Measurements from ENCODE around the gene LRRC37A2.
"Not testable (repeated sequence)": the region's sequence is repeated elsewhere in the genome, so short reads cannot be mapped to it uniquely, and the experiment has no call there.

Gene LRRC37A2

GRCh38 chr17:46512168-46512567 is at the start of gene LRRC37A2:
Gene LRRC37A2 (plus strand): TSS chr17:46512468. CDS start chr17:46512713, 245 bp downstream.
- DNase-seq, result not testable (repeated sequence)

GRCh38 chr17:46467618-46468017 is 44.6 kb upstream of the LRRC37A2 start:
- not testable (repeated sequence) for DNase-seq

GRCh38 chr17:46474489-46474888 is 37.8 kb upstream of the LRRC37A2 start:
- DNase-seq, result not testable (repeated sequence)

- not testable (repeated sequence) for DNase-seq
Observed at GRCh38 chr17:46475583-46475982, 36.7 kb upstream of the LRRC37A2 start.

GRCh38 chr17:46478823-46479222 is 33.4 kb upstream of the LRRC37A2 start:
- DNase-seq, result not testable (repeated sequence)

- not testable (repeated sequence) for DNase-seq
Observed at GRCh38 chr17:46481310-46481709, 31.0 kb upstream of the LRRC37A2 start.

- not testable (repeated sequence) for DNase-seq
Observed at GRCh38 chr17:46492021-46492420, 20.2 kb upstream of the LRRC37A2 start.

- DNase-seq, result not testable (repeated sequence)
Observed at GRCh38 chr17:46499437-46500139, 12.7 kb upstream of the LRRC37A2 start.

GRCh38 chr17:46505896-46506295 is 6.4 kb upstream of the LRRC37A2 start:
- not testable (repeated sequence) for DNase-seq

- not testable (repeated sequence) for DNase-seq
Observed at GRCh38 chr17:46534716-46535115, 22.4 kb downstream of the LRRC37A2 start.

GRCh38 chr17:46548607-46549006 is 36.3 kb downstream of the LRRC37A2 start:
- DNase-seq, result not testable (repeated sequence)

- not testable (repeated sequence) for DNase-seq
Observed at GRCh38 chr17:46559155-46559554, 46.9 kb downstream of the LRRC37A2 start.

GRCh38 chr17:46560048-46560447 is 47.8 kb downstream of the LRRC37A2 start:
- not testable (repeated sequence) for DNase-seq

- DNase-seq, result not testable (repeated sequence)
Observed at GRCh38 chr17:46566284-46566683, 54.0 kb downstream of the LRRC37A2 start.

GRCh38 chr17:46566980-46567379 is 54.7 kb downstream of the LRRC37A2 start:
- not testable (repeated sequence) for DNase-seq

GRCh38 chr17:46571796-46572195 is 59.5 kb downstream of the LRRC37A2 start:
- not testable (repeated sequence) for DNase-seq

GRCh38 chr17:46579083-46580075 is 67.1 kb downstream of the LRRC37A2 start, which contains the start of gene ARL17A:
Gene ARL17A (minus strand): TSS chr17:46579691. CDS start chr17:46576322, 3,369 bp downstream.
- DNase-seq, result not testable (repeated sequence)

GRCh38 chr17:46580082-46580481 is 67.8 kb downstream of the LRRC37A2 start:
- not testable (repeated sequence) for DNase-seq

GRCh38 chr17:46585444-46585843 is 73.2 kb downstream of the LRRC37A2 start:
- not testable (repeated sequence) for DNase-seq

GRCh38 chr17:46590157-46591146 is 78.2 kb downstream of the LRRC37A2 start, which contains the start of gene NSF:
Gene NSF (plus strand): TSS chr17:46590669. CDS start chr17:46590776, 107 bp downstream.
- not testable (repeated sequence) for DNase-seq

- not testable (repeated sequence) for DNase-seq
Observed at GRCh38 chr17:46591332-46591731, 79.1 kb downstream of the LRRC37A2 start.

All from NCI-H2107 (cell line).